Measurements from ENCODE around the gene CSNK2B. TPM values are rescaled to one million over a fixed set of nuclear protein-coding genes. Genes with fewer than 3 reads are reported as not detected.

CSNK2B gene
- total RNA-seq, 2 experiments from 2014 or later = 233 to 250 TPM

DNA sequence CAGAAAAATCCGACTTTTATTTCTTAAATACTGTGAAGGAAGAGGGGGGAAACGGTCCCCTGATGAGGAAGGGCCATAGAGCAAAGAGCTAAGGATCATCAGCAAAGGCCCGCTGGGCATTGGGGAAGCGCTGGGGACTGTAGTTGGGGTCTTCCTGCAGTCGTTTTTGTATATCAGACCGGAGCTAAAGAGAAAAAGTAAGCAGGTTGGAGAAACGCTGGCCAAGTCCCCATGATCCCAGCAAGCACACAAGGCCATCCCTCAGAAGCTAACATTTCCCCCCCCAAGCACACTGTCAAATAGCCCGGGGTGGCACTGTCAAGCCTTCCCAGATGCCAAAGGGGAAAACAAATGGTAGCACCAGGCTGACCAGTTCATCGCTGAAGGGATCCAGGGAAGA is 26.8 kb upstream of the CSNK2B start:
- ATAC-seq (no peak), DNase-seq (no peak)
- no peak overlapping the region for H3K27ac Mint-ChIP-seq
- POLR2A ChIA-PET = interaction anchor here (1.2 to 2.2 kb wide), 3 partner anchors 13 to 17 kb away, joined by 6 to 10 read pairs (median 6); partner anchors contain the start of gene BAG6
- no peaks in the 10 kb centered on the region for H3K27me3 Mint-ChIP-seq (ENCODE audit: low read depth)
- no peaks in the 10 kb centered on the region for H3K9me3 Mint-ChIP-seq (ENCODE audit: insufficient read depth)
- peaks cover 8% of the 10 kb centered on the region for H3K4me1 Mint-ChIP-seq (ENCODE audit: low read depth)
- H3K36me3 Mint-ChIP-seq (ENCODE audit: low read depth) = peaks cover 68% of the 10 kb centered on the region
- CTCF ChIA-PET = interaction anchor here (1.2 kb wide), 1 partner anchor 58 kb away, joined by 3 read pairs; no protein-coding TSS in a partner anchor
- no peak overlapping the region for H3K4me3 Mint-ChIP-seq

DNA sequence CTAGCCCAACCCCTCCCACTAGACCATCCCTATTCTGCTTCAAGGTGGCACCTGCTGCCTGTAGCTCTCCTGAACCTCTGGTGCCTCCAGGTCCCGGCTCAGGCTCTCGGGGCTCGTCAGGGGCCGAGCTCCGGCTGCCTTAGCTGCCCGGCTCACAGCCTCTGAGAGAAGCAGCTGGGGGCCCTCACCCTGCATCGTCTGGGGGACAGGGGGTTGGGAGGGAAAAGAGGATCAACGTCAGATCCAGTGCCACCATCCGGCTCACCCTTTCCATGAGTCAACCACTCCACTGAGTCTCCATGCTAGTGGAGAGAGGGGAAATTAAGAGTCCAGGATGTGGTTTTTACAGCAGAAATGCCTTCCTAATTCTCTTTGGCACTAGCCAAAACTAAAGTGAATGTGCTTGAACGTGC is 26.4 kb upstream of the CSNK2B start:
- ChIA-PET POLR2A (interaction anchor here (1.2 to 2.2 kb wide), 2 partner anchors 13 to 17 kb away, joined by 6 to 10 read pairs; partner anchors contain the start of gene BAG6), CTCF (interaction anchor here (1.0 to 1.4 kb wide), 3 partner anchors 12 to 59 kb away, joined by 3 to 5 read pairs (median 4); no protein-coding TSS in a partner anchor)
- no peak for DNase-seq
- no peak overlapping the region for H3K4me3 Mint-ChIP-seq
- H3K27me3 Mint-ChIP-seq (ENCODE audit: low read depth) = no peaks in the 10 kb centered on the region
- peaks cover 65% of the 10 kb centered on the region for H3K36me3 Mint-ChIP-seq (ENCODE audit: low read depth)
- no peak overlapping the region for H3K27ac Mint-ChIP-seq
- no peak for ATAC-seq
- H3K4me1 Mint-ChIP-seq (ENCODE audit: low read depth) = peaks cover 8% of the 10 kb centered on the region
- H3K9me3 Mint-ChIP-seq (ENCODE audit: insufficient read depth) = no peaks in the 10 kb centered on the region

DNA sequence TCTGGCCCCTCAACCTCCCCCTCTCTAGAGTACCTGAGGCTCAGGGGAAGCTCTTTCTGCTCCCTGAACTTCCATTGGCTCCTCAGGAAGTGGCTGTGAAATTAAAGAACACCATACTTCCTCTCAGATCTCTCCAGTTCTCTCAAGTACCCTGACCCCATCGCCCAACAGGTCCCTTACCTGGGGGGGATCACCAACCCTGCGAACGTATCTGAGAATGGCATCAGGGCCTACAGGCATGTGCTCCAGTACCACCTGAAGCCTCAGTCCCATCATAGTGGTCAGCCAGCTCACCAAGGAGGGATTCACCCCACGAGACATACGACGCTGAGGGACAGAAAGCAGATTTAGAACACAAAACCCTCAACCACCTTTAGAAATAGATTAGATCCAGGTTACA is 25.3 kb upstream of the CSNK2B start:
- DNase-seq = no peak
- Mint-ChIP-seq H3K9me3 (ENCODE audit: insufficient read depth) (no peaks in the 10 kb centered on the region), H3K36me3 (ENCODE audit: low read depth) (peaks cover 70% of the 10 kb centered on the region), H3K4me1 (ENCODE audit: low read depth) (peaks cover 14% of the 10 kb centered on the region), H3K4me3 (no peak overlapping the region), H3K27ac (no peak overlapping the region), H3K27me3 (ENCODE audit: low read depth) (no peaks in the 10 kb centered on the region)
- CTCF ChIA-PET = interaction anchor here (1.0 to 1.4 kb wide), 3 partner anchors 11 to 60 kb away, joined by 3 to 5 read pairs (median 4); no protein-coding TSS in a partner anchor
- no peak for ATAC-seq
- POLR2A ChIA-PET = interaction anchor here (1.0 to 1.6 kb wide), 3 partner anchors 9 to 12 kb away, joined by 3 to 6 read pairs (median 3); partner anchors contain the start of gene BAG6

DNA sequence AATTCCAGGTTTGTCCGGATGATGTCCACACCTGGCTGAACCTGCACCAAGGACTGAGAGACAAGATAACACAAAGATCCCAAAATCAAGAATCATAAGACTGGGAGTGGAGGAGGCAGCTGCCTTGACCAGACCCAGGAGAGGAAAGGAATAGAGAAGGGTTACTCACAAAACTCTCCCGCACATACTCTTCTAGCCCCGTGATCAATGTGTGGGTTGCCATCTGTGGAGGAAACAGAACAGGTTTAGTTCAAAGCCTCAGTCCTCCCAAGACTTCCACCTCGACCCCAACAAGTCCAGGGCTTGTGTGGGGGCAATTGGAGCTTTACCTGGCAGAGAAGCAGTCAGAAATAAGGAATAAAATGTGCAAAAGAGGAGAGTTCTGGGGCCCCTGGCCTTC is 24.5 kb upstream of the CSNK2B start:
- Mint-ChIP-seq H3K36me3 (ENCODE audit: low read depth) (peaks cover 69% of the 10 kb centered on the region), H3K4me1 (ENCODE audit: low read depth) (peaks cover 18% of the 10 kb centered on the region), H3K27ac (peak overlapping the region; percentile 23), H3K9me3 (ENCODE audit: insufficient read depth) (no peaks in the 10 kb centered on the region), H3K27me3 (ENCODE audit: low read depth) (no peaks in the 10 kb centered on the region), H3K4me3 (no peak overlapping the region)
- DNase-seq (no peak), ATAC-seq (no peak)
- CTCF ChIA-PET = no interaction called here
- POLR2A ChIA-PET = interaction anchor here (1.6 kb wide), 1 partner anchor 11 kb away, joined by 3 read pairs; the partner anchor contains the start of gene BAG6

DNA sequence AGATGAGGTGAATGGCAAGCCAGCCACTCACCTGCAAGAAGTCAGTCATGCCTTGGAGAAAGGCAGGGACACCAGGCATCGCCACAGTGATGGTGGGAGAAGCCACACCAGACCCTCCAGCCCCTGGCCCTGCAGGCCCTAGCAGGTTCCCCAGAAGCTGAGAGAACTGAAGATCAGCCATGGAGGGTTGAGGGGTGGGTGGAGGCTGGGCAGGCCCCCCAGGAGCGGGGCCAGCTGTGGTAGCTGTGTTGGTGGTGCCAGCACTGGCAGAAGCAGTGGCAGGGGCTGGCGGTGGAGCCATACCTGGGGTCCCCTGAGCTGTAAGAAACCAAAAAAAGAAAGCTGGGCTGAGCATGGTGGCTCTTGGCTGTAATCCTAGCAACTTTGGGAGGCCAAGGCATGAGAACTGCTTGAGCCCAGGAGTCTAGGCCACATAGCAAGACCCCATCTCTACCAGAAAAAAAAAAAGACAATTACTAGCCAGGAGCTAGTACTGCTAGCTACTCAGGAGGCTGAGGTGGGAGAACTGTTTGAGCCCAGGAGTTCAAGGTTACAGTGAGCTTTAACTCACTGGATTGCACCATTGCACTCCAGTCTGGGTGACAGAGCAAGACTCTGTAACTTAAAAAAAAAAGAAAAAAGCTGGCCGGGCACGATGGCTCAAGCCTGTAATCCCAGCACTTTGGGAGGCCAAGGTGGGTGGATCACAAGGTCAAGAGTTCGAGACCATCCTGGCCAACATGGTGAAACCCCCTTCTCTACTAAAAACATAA is 22.9 kb upstream of the CSNK2B start:
- H3K27me3 Mint-ChIP-seq (ENCODE audit: low read depth) = no peaks in the 10 kb centered on the region
- no peak overlapping the region for H3K4me3 Mint-ChIP-seq
- ATAC-seq (no peak), DNase-seq (no peak)
- peaks cover 18% of the 10 kb centered on the region for H3K4me1 Mint-ChIP-seq (ENCODE audit: low read depth)
- H3K9me3 Mint-ChIP-seq (ENCODE audit: insufficient read depth) = no peaks in the 10 kb centered on the region
- ChIA-PET CTCF (interaction anchor here (0.9 kb wide), 1 partner anchor 21 kb away, joined by 3 read pairs; no protein-coding TSS in a partner anchor), POLR2A (interaction anchor here (0.5 to 2.5 kb wide), 3 partner anchors 20 to 60 kb away, joined by 3 to 7 read pairs (median 3); partner anchors contain the start of genes ABHD16A and GPANK1)
- H3K36me3 Mint-ChIP-seq (ENCODE audit: low read depth) = peaks cover 65% of the 10 kb centered on the region
- H3K27ac Mint-ChIP-seq = no peak overlapping the region

DNA sequence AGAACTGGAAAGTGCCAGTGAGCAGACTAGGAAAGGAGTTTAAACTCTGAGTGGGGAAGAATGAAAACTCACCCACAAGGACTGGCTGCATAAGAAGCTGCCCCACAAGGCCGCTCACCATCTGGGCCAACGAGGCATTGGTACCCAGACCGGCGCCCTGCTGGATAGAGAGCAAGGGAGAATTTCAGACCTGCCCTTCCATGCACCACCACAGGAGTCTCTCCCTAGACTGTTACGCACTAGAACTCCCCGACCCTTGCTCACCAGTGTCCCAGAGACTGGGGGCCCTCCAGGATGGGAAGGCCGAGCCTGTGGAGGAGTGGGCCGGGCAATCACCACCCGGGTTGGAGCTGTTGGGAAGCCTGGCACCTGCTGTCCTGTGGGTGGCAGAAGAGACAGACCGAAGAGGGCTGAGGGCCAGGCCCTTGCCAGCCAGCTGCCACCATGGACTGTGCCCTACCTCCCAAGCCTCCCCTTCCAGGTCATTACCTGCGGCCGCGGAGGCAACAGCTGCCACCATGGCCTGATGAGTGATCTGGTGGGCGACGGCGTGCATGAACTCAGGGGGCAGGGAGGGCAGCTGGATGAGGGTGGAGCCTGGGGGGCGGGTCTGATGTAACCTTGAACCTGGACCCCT is 21.9 kb upstream of the CSNK2B start:
- no peaks in the 10 kb centered on the region for H3K27me3 Mint-ChIP-seq (ENCODE audit: low read depth)
- peaks cover 71% of the 10 kb centered on the region for H3K36me3 Mint-ChIP-seq (ENCODE audit: low read depth)
- DNase-seq (no peak), ATAC-seq (no peak)
- no peaks in the 10 kb centered on the region for H3K9me3 Mint-ChIP-seq (ENCODE audit: insufficient read depth)
- no peak overlapping the region for H3K27ac Mint-ChIP-seq
- ChIA-PET CTCF (no interaction called here), POLR2A (interaction anchor here (0.5 to 2.5 kb wide), 2 partner anchors 19 to 21 kb away, joined by 3 to 7 read pairs; partner anchors contain the start of gene GPANK1)
- no peak overlapping the region for H3K4me3 Mint-ChIP-seq
- H3K4me1 Mint-ChIP-seq (ENCODE audit: low read depth) = peaks cover 24% of the 10 kb centered on the region

DNA sequence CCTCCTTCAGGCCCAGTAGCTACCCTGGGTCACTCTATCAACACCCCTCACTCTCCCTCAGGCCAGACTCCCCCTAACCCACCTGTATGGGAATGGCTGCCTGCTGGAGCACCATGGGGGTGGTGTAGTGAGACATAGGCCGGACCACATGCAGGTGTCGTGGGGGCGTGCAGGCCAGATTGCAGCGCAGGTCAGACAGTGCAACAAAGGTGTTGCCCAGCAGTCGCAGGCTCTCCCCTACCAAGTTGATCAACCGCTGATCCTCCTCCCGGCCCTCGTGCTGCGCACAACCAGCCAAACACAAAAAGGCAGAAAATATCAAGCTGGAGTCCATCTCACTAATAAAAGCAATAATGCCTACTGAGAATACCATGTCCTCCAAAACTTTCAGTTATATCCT is 20.6 kb upstream of the CSNK2B start:
- peak overlapping the region; percentile 10 for H3K27ac Mint-ChIP-seq
- ChIA-PET CTCF (no interaction called here), POLR2A (interaction anchor here (2.5 kb wide), 1 partner anchor 20 kb away, joined by 7 read pairs; the partner anchor contains the start of gene GPANK1)
- H3K4me3 Mint-ChIP-seq = no peak overlapping the region
- ATAC-seq = no peak
- peaks cover 69% of the 10 kb centered on the region for H3K36me3 Mint-ChIP-seq (ENCODE audit: low read depth)
- H3K9me3 Mint-ChIP-seq (ENCODE audit: insufficient read depth) = no peaks in the 10 kb centered on the region
- H3K4me1 Mint-ChIP-seq (ENCODE audit: low read depth) = peaks cover 28% of the 10 kb centered on the region
- no peaks in the 10 kb centered on the region for H3K27me3 Mint-ChIP-seq (ENCODE audit: low read depth)
- DNase-seq = no peak

DNA sequence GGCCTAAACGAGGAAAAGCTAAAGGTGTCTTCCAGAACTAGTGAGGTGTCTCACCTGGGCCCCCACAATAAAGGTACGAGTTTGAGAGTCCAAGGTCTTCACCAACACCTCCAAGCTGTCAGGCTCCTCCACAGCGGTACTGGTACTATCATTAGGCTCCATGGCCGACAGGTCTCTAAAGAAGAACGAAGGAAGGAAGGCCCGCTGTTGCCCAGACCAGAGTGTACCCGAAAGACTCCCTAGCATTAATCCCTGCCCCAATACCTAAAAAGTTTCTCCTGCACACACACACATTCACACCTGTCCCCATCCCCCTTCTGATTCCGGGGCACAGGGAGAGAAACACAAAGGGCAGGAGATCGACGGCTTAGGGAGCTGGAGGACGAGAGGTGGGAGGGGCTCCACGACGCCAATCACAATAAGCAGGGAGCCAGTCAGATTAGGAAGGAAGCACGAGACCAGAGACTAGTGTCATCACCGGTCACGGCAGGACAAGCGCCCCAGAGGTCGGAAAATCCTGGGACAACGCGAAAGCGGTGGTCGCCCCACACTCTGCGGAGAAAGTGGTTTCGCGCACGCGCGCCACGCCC is 14.2 kb upstream of the CSNK2B start:
- CTCF ChIA-PET = interaction anchor here (0.9 to 4.3 kb wide), 9 partner anchors 12 to 176 kb away, joined by 3 to 34 read pairs (median 4); partner anchors contain the start of genes CSNK2B, DDX39B, GPANK1 and HSPA1B
- peak overlapping the region; percentile 96 for H3K4me3 Mint-ChIP-seq

DNA sequence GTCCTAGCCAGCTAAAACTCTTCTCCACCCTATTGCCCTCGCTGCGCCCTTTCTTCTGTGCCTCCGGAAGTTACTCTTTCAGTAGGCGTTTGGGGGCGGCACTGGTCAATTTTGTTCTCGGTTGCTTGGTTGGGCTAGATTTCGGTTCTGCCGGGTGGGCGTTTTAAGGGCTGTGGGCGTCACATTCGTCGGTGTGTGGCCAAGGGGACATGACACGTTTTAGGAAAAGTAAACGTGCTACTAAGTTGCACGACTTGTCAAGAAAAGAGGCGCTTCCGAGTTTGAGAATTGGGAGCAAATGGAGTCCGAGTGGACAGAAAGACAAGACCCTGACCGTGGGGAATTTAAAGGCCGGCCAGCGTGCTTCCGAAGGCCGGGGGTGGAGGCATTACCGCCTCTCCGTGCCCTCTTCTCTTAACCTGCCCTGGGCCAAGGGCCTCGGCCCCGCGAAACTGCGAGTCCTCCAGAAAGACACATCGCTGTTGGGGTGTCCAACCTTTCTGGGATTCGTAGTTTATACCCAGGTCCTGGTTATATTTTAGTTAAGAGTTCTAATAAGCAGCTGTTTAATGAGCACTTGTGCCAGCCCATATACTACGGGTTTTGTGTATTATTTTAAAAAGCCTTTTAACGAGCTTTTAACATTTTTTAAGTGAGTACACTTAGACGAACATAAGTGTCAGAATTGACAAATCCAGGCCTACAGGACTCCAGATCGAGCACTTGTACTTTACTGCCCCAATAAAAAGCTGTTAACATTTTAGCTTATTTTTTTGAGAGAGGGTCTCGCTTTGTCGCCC is 12.8 kb upstream of the CSNK2B start:
- ATAC-seq (peak; percentile 72), DNase-seq (peak; percentile 93)
- ChIA-PET CTCF (interaction anchor here (0.7 to 4.3 kb wide), 12 partner anchors 8 to 211 kb away, joined by 3 to 34 read pairs (median 4); partner anchors contain the start of genes ATP6V1G2, CSNK2B, DDX39B and GPANK1), POLR2A (interaction anchor here (0.7 to 6.8 kb wide), 33 partner anchors 8 to 1189 kb away, joined by 3 to 109 read pairs (median 3); partner anchors contain the start of genes ATP6V1G2, C6orf47, CSNK2B and DDX39B)
- H3K27ac Mint-ChIP-seq = peak overlapping the region; percentile 98
- H3K27me3 Mint-ChIP-seq (ENCODE audit: low read depth) = no peaks in the 10 kb centered on the region
- H3K9me3 Mint-ChIP-seq (ENCODE audit: insufficient read depth) = no peaks in the 10 kb centered on the region
- peak overlapping the region; percentile 96 for H3K4me3 Mint-ChIP-seq
- peaks cover 66% of the 10 kb centered on the region for H3K4me1 Mint-ChIP-seq (ENCODE audit: low read depth)
- peaks cover 59% of the 10 kb centered on the region for H3K36me3 Mint-ChIP-seq (ENCODE audit: low read depth)

More for the DNA sequence above, 14.2 kb upstream of the CSNK2B start:
- Mint-ChIP-seq H3K27ac (peak overlapping the region; percentile 98), H3K4me1 (ENCODE audit: low read depth) (peaks cover 55% of the 10 kb centered on the region), H3K9me3 (ENCODE audit: insufficient read depth) (no peaks in the 10 kb centered on the region), H3K27me3 (ENCODE audit: low read depth) (no peaks in the 10 kb centered on the region), H3K36me3 (ENCODE audit: low read depth) (peaks cover 59% of the 10 kb centered on the region)
- ATAC-seq (peak; percentile 59), DNase-seq (no peak)
- POLR2A ChIA-PET = interaction anchor here (0.6 to 6.8 kb wide), 28 partner anchors 10 to 1193 kb away, joined by 3 to 109 read pairs (median 4); partner anchors contain the start of genes ATP6V1G2, C6orf47, CSNK2B and DDX39B

DNA sequence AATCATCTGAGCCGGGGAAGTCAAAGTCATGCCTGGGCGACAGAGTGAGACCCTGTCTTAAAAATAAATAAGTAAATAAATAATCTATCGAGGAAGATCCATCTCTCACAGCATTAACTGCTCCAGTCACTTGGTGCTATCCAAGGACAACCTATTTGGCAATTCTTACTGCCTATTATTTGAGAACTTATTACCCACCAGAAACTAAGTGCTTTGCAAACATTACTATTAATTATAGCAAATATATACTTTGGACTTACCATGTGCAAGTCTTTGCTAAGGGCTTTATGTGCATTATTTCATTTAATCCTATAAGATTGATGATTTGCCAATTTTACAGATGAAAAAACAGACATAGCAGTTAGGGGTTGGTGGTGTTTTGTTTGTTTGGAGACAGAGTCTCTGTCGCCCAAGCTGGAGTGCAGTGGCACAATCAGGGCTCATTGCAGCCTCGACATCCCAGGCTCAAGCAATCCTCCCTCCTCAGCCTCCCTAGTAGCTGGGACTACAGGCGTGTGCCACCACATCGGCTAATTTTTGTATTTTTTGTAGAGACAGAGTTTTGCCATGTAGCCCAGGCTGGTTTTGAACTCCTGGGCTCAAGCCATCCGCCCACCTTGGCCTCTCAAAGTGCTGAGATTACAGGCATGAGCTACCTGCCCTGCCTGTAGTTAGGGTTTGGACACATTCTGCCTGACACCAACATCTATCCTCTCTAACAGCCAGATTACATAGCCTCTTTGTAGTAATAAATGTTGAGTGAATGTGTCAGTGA is 11.1 kb upstream of the CSNK2B start:
- DNase-seq (no peak), ATAC-seq (no peak)
- H3K4me1 Mint-ChIP-seq (ENCODE audit: low read depth) = peaks cover 69% of the 10 kb centered on the region
- H3K9me3 Mint-ChIP-seq (ENCODE audit: insufficient read depth) = no peaks in the 10 kb centered on the region
- CTCF ChIA-PET = interaction anchor here (0.6 to 4.3 kb wide), 4 partner anchors 10 to 175 kb away, joined by 3 to 34 read pairs (median 4); partner anchors contain the start of genes CSNK2B and GPANK1
- POLR2A ChIA-PET = interaction anchor here (0.9 to 6.8 kb wide), 5 partner anchors 10 to 178 kb away, joined by 3 to 109 read pairs (median 5); partner anchors contain the start of genes ABHD16A, CSNK2B, GPANK1 and HSPA1B
- no peaks in the 10 kb centered on the region for H3K27me3 Mint-ChIP-seq (ENCODE audit: low read depth)
- H3K27ac Mint-ChIP-seq = no peak overlapping the region
- H3K36me3 Mint-ChIP-seq (ENCODE audit: low read depth) = peaks cover 60% of the 10 kb centered on the region
- peak overlapping the region; percentile 43 for H3K4me3 Mint-ChIP-seq

Measured in activated CD8-positive, alpha-beta T cell treated with anti-CD3 and anti-CD28 coated beads, Interleukin-2, amount 10 ng/mL, durations not matched to agents 7 days and 5 days (primary cell).